ENCODE data around the gene B4GALNT2.

B4GALNT2 gene

GRCh38 chr17:49108318-49108717 is 24.3 kb upstream of the B4GALNT2 start:
- H4K20me1 ChIP-seq (ENCODE audit: control insufficient read depth, insufficient read depth, low read depth, low read length) = no peaks in the 10 kb centered on the region
- H3K9me2 ChIP-seq (replicated peaks; ENCODE audit: control insufficient read depth, low read length) = no peaks in the 10 kb centered on the region
- no peaks in the 10 kb centered on the region for H3K36me3 ChIP-seq (ENCODE audit: control insufficient read depth, low read length)
- TF ChIP-seq CTCF (IDR thresholded peaks at IDR 0.05; ENCODE audit: low read depth, low read length, poor library complexity, severe bottlenecking) (no peak), EZH2phosphoT487 (IDR thresholded peaks at IDR 0.05; ENCODE audit: borderline replicate concordance, low read length) (no peak)
- H3K4me3 ChIP-seq (ENCODE audit: low read length) = no peak overlapping the region
- H3K4me2 ChIP-seq (ENCODE audit: low read length) = no peak overlapping the region
- H3K9me3 ChIP-seq (ENCODE audit: control insufficient read depth, insufficient read depth, low read length) = no peaks in the 10 kb centered on the region
- H3F3A ChIP-seq (ENCODE audit: control insufficient read depth, insufficient read depth) = no peaks in the 10 kb centered on the region
- H3K4me1 ChIP-seq (ENCODE audit: control insufficient read depth, low read length) = no peaks in the 10 kb centered on the region
- peaks cover 9% of the 10 kb centered on the region for H3K27me3 ChIP-seq (ENCODE audit: control insufficient read depth, low read length)
- H3K27ac ChIP-seq (ENCODE audit: low read depth, low read length) = no peak overlapping the region
- H3K79me2 ChIP-seq (ENCODE audit: control insufficient read depth, low read length) = no peaks in the 10 kb centered on the region

- peaks cover 22% of the 10 kb centered on the region for H3K27me3 ChIP-seq (ENCODE audit: control insufficient read depth, low read length)
- no peak for TF ChIP-seq EZH2phosphoT487 (IDR thresholded peaks at IDR 0.05; ENCODE audit: borderline replicate concordance, low read length)
- TF ChIP-seq CTCF (IDR thresholded peaks at IDR 0.05; ENCODE audit: low read depth, low read length, poor library complexity, severe bottlenecking) = no peak
- H4K20me1 ChIP-seq (ENCODE audit: control insufficient read depth, insufficient read depth, low read depth, low read length) = no peaks in the 10 kb centered on the region
- H3K9me3 ChIP-seq (ENCODE audit: control insufficient read depth, insufficient read depth, low read length) = no peaks in the 10 kb centered on the region
- no peaks in the 10 kb centered on the region for H3K36me3 ChIP-seq (ENCODE audit: control insufficient read depth, low read length)
- no peaks in the 10 kb centered on the region for H3K9me2 ChIP-seq (replicated peaks; ENCODE audit: control insufficient read depth, low read length)
- H3K27ac ChIP-seq (ENCODE audit: low read depth, low read length) = no peak overlapping the region
- no peaks in the 10 kb centered on the region for H3K4me1 ChIP-seq (ENCODE audit: control insufficient read depth, low read length)
- no peaks in the 10 kb centered on the region for H3F3A ChIP-seq (ENCODE audit: control insufficient read depth, insufficient read depth)
- H3K4me2 ChIP-seq (ENCODE audit: low read length) = no peak overlapping the region
- no peaks in the 10 kb centered on the region for H3K79me2 ChIP-seq (ENCODE audit: control insufficient read depth, low read length)
- H3K4me3 ChIP-seq (ENCODE audit: low read length) = no peak overlapping the region
These were observed 22.1 kb upstream of the B4GALNT2 start for GRCh38 chr17:49110509-49110908.

- Histone ChIP-seq H4K20me1 (ENCODE audit: control insufficient read depth, insufficient read depth, low read depth, low read length) (no peaks in the 10 kb centered on the region), H3K4me2 (ENCODE audit: low read length) (no peak overlapping the region), H3K4me3 (ENCODE audit: low read length) (no peak overlapping the region), H3F3A (ENCODE audit: control insufficient read depth, insufficient read depth) (no peaks in the 10 kb centered on the region), H3K4me1 (ENCODE audit: control insufficient read depth, low read length) (no peaks in the 10 kb centered on the region), H3K9me3 (ENCODE audit: control insufficient read depth, insufficient read depth, low read length) (no peaks in the 10 kb centered on the region), H3K79me2 (ENCODE audit: control insufficient read depth, low read length) (no peaks in the 10 kb centered on the region), H3K9me2 (replicated peaks; ENCODE audit: control insufficient read depth, low read length) (no peaks in the 10 kb centered on the region), H3K36me3 (ENCODE audit: control insufficient read depth, low read length) (no peaks in the 10 kb centered on the region), H3K27ac (ENCODE audit: low read depth, low read length) (no peak overlapping the region), H3K27me3 (ENCODE audit: control insufficient read depth, low read length) (peaks cover 31% of the 10 kb centered on the region)
- TF ChIP-seq EZH2phosphoT487 (IDR thresholded peaks at IDR 0.05; ENCODE audit: borderline replicate concordance, low read length) = no peak
- no peak for TF ChIP-seq CTCF (IDR thresholded peaks at IDR 0.05; ENCODE audit: low read depth, low read length, poor library complexity, severe bottlenecking)
These were observed 20.6 kb upstream of the B4GALNT2 start for GRCh38 chr17:49111934-49112333.

- Histone ChIP-seq H3F3A (ENCODE audit: control insufficient read depth, insufficient read depth) (no peaks in the 10 kb centered on the region), H3K27me3 (ENCODE audit: control insufficient read depth, low read length) (peaks cover 35% of the 10 kb centered on the region), H3K9me2 (replicated peaks; ENCODE audit: control insufficient read depth, low read length) (no peaks in the 10 kb centered on the region), H3K79me2 (ENCODE audit: control insufficient read depth, low read length) (no peaks in the 10 kb centered on the region), H3K4me2 (ENCODE audit: low read length) (no peak overlapping the region), H3K27ac (ENCODE audit: low read depth, low read length) (no peak overlapping the region), H3K36me3 (ENCODE audit: control insufficient read depth, low read length) (no peaks in the 10 kb centered on the region), H3K9me3 (ENCODE audit: control insufficient read depth, insufficient read depth, low read length) (no peaks in the 10 kb centered on the region), H3K4me3 (ENCODE audit: low read length) (no peak overlapping the region), H4K20me1 (ENCODE audit: control insufficient read depth, insufficient read depth, low read depth, low read length) (no peaks in the 10 kb centered on the region), H3K4me1 (ENCODE audit: control insufficient read depth, low read length) (no peaks in the 10 kb centered on the region)
- no peak for TF ChIP-seq CTCF (IDR thresholded peaks at IDR 0.05; ENCODE audit: low read depth, low read length, poor library complexity, severe bottlenecking)
- no peak for TF ChIP-seq EZH2phosphoT487 (IDR thresholded peaks at IDR 0.05; ENCODE audit: borderline replicate concordance, low read length)
These were observed 19.6 kb upstream of the B4GALNT2 start for GRCh38 chr17:49112936-49113335.
